GM21526 (cell line): Measurements from ENCODE around the gene ZNF688.

Experiments used
- ATAC-seq: cut with Tn5 transposase; IDR thresholded peaks from one replicate; pipeline ENCODE4 v1.9.1; 2021; ENCODE audit warnings: moderate library complexity; ENCODE audit not compliant: unreplicated experiment, low FRiP score

Gene ZNF688

DNA sequence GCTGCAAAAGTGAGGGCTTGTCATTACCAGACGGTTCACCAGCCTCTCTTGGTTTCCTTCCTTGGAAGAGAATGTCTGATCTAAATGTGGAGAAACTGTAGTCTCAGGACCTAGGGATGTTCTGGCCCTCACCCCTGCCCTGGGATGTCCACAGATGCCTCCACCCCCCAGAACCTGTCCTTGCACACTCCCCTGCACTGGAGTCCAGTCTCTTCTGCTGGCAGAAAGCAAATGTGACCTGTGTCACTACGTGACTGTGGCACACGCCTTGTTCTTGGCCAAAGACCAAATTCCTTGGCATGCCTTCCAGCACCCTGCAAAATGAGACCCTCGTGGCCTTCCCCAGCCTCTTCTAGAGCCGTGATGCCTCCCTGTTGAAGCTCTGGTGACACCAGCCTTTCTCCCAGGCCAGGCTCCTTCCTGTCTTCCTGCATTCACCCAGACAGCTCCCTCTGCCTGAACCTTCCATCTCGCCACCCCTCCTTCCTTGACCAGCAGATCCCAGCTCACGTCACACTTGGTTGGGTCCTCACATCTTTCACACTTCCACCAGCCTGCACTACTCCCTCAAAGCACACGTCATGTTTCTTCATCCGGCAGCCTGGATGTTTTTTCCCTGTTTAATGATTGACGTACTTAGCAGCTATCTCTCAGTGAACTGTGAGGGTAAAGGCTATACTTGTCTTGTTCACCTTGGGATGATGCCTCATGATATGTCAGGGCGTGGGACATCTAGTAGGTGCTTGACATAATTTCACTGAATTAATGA lies 49.5 kb downstream of the ZNF688 start:
- ATAC-seq, result no peak

DNA sequence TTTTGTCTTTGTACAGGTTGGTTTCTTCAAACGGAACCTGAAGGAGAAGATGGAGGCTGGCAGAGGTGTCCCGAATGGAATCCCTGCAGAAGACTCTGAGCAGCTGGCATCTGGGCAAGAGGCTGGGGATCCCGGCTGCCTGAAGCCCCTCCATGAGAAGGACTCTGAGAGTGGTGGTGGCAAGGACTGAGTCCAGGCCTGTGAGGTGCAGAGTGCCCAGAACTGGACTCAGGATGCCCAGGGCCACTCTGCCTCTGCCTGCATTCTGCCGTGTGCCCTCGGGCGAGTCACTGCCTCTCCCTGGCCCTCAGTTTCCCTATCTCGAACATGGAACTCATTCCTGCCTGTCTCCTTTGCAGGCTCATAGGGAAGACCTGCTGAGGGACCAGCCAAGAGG lies 50.0 kb downstream of the ZNF688 start:
- ATAC-seq, result no peak
